Mesenchymal stem cell (in vitro differentiated cells and primary cell): ENCODE results near the gene KIF13A.

Source experiments
- DNase-seq: peaks from one replicate; pipeline ENCODE4 v3.0.0-alpha.2; 2013
- H2AFZ ChIP-seq: one replicate; pipeline ENCODE4 v1.6.1; 2013; ENCODE audit warnings: low read depth, mild to moderate bottlenecking, control low read depth, inconsistent platforms, low read length, moderate library complexity
- H2AK5ac ChIP-seq: 2 replicates; pipeline ENCODE4 v1.6.1; 2013; ENCODE audit warnings: low read length, moderate library complexity, mild to moderate bottlenecking, inconsistent platforms; ENCODE audit not compliant: severe bottlenecking
- H2BK120ac ChIP-seq: one replicate; pipeline ENCODE4 v1.6.1; 2013; ENCODE audit warnings: low read depth, mild to moderate bottlenecking, inconsistent platforms, low read length, moderate library complexity
- H2BK12ac ChIP-seq, 2 experiments: one replicate each; pipeline ENCODE4 v1.6.1; 2013; ENCODE audit warnings: inconsistent platforms in 2 of 2, low read length in 2 of 2, mild to moderate bottlenecking in 2 of 2, moderate library complexity in 2 of 2, control low read depth in 1 of 2
- H2BK15ac ChIP-seq: one replicate; pipeline ENCODE4 v1.6.1; 2013; ENCODE audit warnings: mild to moderate bottlenecking, low read depth, inconsistent platforms; ENCODE audit not compliant: poor library complexity, severe bottlenecking
- H2BK5ac ChIP-seq: 2 replicates; pipeline ENCODE4 v1.6.1; 2013; ENCODE audit warnings: low read depth, mild to moderate bottlenecking, low read length, control low read depth, inconsistent platforms; ENCODE audit not compliant: poor library complexity, severe bottlenecking
- H3K14ac ChIP-seq, 2 experiments: one replicate each; pipeline ENCODE4 v1.6.1; 2013; ENCODE audit warnings: inconsistent platforms in 2 of 2, low read length in 2 of 2, control low read depth in 1 of 2, mild to moderate bottlenecking in 1 of 2, moderate library complexity in 1 of 2
- H3K18ac ChIP-seq, 2 experiments: one replicate each; pipeline ENCODE4 v1.6.1; 2013; ENCODE audit warnings: inconsistent platforms in 2 of 2, low read length in 2 of 2, control low read depth in 1 of 2, low read depth in 1 of 2, mild to moderate bottlenecking in 1 of 2
- H3K23ac ChIP-seq, 2 experiments: one replicate each; pipeline ENCODE4 v1.6.1; 2013; ENCODE audit warnings: inconsistent platforms in 2 of 2, low read length in 2 of 2, mild to moderate bottlenecking in 2 of 2, moderate library complexity in 2 of 2, control low read depth in 1 of 2
- H3K27ac ChIP-seq: 2 replicates; pipeline ENCODE4 v1.5.1; 2013; ENCODE audit warnings: mild to moderate bottlenecking, moderate library complexity, low read length, control low read depth, inconsistent platforms; ENCODE audit not compliant: poor library complexity, severe bottlenecking
- H3K27me3 ChIP-seq, 2 experiments: 2 replicates each; pipeline versions ENCODE4 v1.6.1 to v1.7.0; 2013; ENCODE audit warnings: low read length in 2 of 2, mild to moderate bottlenecking in 2 of 2, moderate library complexity in 2 of 2, control low read depth in 1 of 2, inconsistent platforms in 1 of 2; ENCODE audit not compliant: control insufficient read depth in 1 of 2, insufficient read depth in 1 of 2
- H3K36me3 ChIP-seq, 2 experiments: 2 replicates each; pipeline versions ENCODE4 v1.6.1 to v1.7.0; 2013; ENCODE audit warnings: low read length in 2 of 2, control low read depth in 1 of 2, inconsistent platforms in 1 of 2, low read depth in 1 of 2, mild to moderate bottlenecking in 1 of 2; ENCODE audit not compliant: insufficient read depth in 2 of 2, control insufficient read depth in 1 of 2
- H3K4ac ChIP-seq, 2 experiments: one replicate each; pipeline ENCODE4 v1.6.1; 2013; ENCODE audit warnings: inconsistent platforms in 2 of 2, low read length in 2 of 2, mild to moderate bottlenecking in 2 of 2, moderate library complexity in 2 of 2, control low read depth in 1 of 2, low read depth in 1 of 2
- H3K4me1 ChIP-seq: 2 replicates; pipeline ENCODE4 v1.6.1; 2013; ENCODE audit warnings: low read depth, low read length, control low read depth; ENCODE audit not compliant: control insufficient read depth, insufficient read depth
- H3K4me2 ChIP-seq: 2 replicates; pipeline ENCODE4 v1.6.1; 2013; ENCODE audit warnings: low read length, mild to moderate bottlenecking, inconsistent platforms; ENCODE audit not compliant: poor library complexity, severe bottlenecking
- H3K4me3 ChIP-seq, 2 experiments: 2 replicates each; pipeline versions ENCODE4 v1.5.1 to v1.7.0; 2013; ENCODE audit warnings: low read length in 2 of 2, mild to moderate bottlenecking in 2 of 2, control low read depth in 1 of 2, low read depth in 1 of 2; ENCODE audit not compliant: insufficient read depth in 1 of 2
- H3K79me1 ChIP-seq: replicated peaks from 2 replicates; pipeline ENCODE4 v1.6.1; 2013; ENCODE audit warnings: mild to moderate bottlenecking, control low read depth, low read length, inconsistent platforms; ENCODE audit not compliant: poor library complexity, severe bottlenecking
- H3K9ac ChIP-seq: 2 replicates; pipeline ENCODE4 v1.7.0; 2013; ENCODE audit warnings: mild to moderate bottlenecking, low read length, moderate library complexity
- H3K9me3 ChIP-seq: 2 replicates; pipeline ENCODE4 v1.7.0; 2013; ENCODE audit warnings: mild to moderate bottlenecking, low read length; ENCODE audit not compliant: control insufficient read depth
- H4K8ac ChIP-seq: one replicate; pipeline ENCODE4 v1.6.1; 2013; ENCODE audit warnings: inconsistent platforms, mild to moderate bottlenecking, low read length, moderate library complexity
- H4K91ac ChIP-seq: one replicate; pipeline ENCODE4 v1.6.1; 2013; ENCODE audit warnings: mild to moderate bottlenecking, low read length, inconsistent platforms
- WGBS: methylation state at CpG from one replicate; pipeline ENCODE4 v1.1.7; 2013; ENCODE audit warnings: mixed read lengths; 5-methylcytosine and 5-hydroxymethylcytosine counted together

KIF13A gene

GRCh38 chr6:17728551-17729222 lies 258.7 kb downstream of the KIF13A start:
- H2BK12ac ChIP-seq: no peak overlapping the region
- H3K27ac ChIP-seq: no peak overlapping the region
- H3K9me3 ChIP-seq: no peaks in the 10 kb centered on the region
- no peak overlapping the region for H2BK15ac ChIP-seq
- H3K9ac ChIP-seq: no peak overlapping the region
- peaks cover 3% of the 10 kb centered on the region for H3K4me1 ChIP-seq
- no peak overlapping the region for H3K4me2 ChIP-seq
- H3K18ac ChIP-seq: no peak overlapping the region
- no peaks in the 10 kb centered on the region for H3K27me3 ChIP-seq
- H4K8ac ChIP-seq: no peak overlapping the region
- no peak overlapping the region for H3K23ac ChIP-seq
- WGBS: 97% methylated on average over 49 of the region's 49 CpGs
- no peak overlapping the region for H3K4me3 ChIP-seq
- no peak for DNase-seq
- H3K79me1 ChIP-seq: no peaks in the 10 kb centered on the region
- H3K36me3 ChIP-seq: no peaks in the 10 kb centered on the region
- no peak overlapping the region for H2BK120ac ChIP-seq
- no peak overlapping the region for H3K14ac ChIP-seq
- H2AK5ac ChIP-seq: no peak overlapping the region
- no peak overlapping the region for H4K91ac ChIP-seq
- no peak overlapping the region for H2BK5ac ChIP-seq
- no peak overlapping the region for H2AFZ ChIP-seq
- H3K4ac ChIP-seq: no peak overlapping the region

DNA sequence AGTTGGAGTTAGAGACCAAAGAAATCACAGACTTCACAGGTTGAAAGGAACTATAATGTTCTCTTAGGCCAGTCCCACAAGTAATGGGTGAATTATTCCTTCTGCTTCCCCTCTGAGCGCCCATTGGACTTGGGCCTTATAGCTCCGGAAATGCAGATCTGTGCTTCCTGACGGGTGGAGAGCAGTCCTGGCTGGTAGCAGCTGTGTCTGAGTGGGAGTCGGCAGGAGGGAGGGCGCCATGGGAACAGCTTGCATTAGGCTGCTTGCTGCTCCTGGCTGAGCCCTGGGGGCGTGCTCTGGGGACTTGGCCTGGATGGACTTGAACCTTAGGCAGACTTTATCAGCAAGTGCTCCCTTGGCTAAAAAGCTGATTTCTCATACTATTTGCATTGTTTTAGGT lies 262.4 kb downstream of the KIF13A start:
- H2AFZ ChIP-seq: peak overlapping the region; percentile 65
- H3K18ac ChIP-seq: peak overlapping the region in 1 of 2 experiments; percentile 73
- H2BK120ac ChIP-seq: no peak overlapping the region
- no peaks in the 10 kb centered on the region for H3K36me3 ChIP-seq
- H3K27ac ChIP-seq: no peak overlapping the region
- WGBS: 20% methylated on average over 5 of the region's 6 CpGs
- H3K9me3 ChIP-seq: no peaks in the 10 kb centered on the region
- H4K8ac ChIP-seq: peak overlapping the region; percentile 79
- peaks cover 3% of the 10 kb centered on the region for H3K4me1 ChIP-seq
- no peak overlapping the region for H2BK12ac ChIP-seq
- no peak overlapping the region for H2AK5ac ChIP-seq
- no peak overlapping the region for H2BK5ac ChIP-seq
- H2BK15ac ChIP-seq: no peak overlapping the region
- H3K14ac ChIP-seq: no peak overlapping the region
- H3K4me2 ChIP-seq: no peak overlapping the region
- peak overlapping the region in 1 of 2 experiments; percentile 2 for H3K4ac ChIP-seq
- H4K91ac ChIP-seq: peak overlapping the region; percentile 49
- H3K79me1 ChIP-seq: no peaks in the 10 kb centered on the region
- no peaks in the 10 kb centered on the region for H3K27me3 ChIP-seq
- no peak overlapping the region for H3K9ac ChIP-seq
- peak; percentile 54 for DNase-seq
- H3K4me3 ChIP-seq: no peak overlapping the region
- no peak overlapping the region for H3K23ac ChIP-seq

- no peak overlapping the region for H2AK5ac ChIP-seq
- no peak overlapping the region for H3K18ac ChIP-seq
- no peak overlapping the region for H3K9ac ChIP-seq
- no peak overlapping the region for H3K4me2 ChIP-seq
- no peaks in the 10 kb centered on the region for H3K9me3 ChIP-seq
- no peak overlapping the region for H2BK15ac ChIP-seq
- H3K36me3 ChIP-seq: no peaks in the 10 kb centered on the region
- no peak overlapping the region for H2AFZ ChIP-seq
- no peak for DNase-seq
- H3K23ac ChIP-seq: no peak overlapping the region
- H3K27me3 ChIP-seq: no peaks in the 10 kb centered on the region
- WGBS: 100% methylated on average over 2 of the region's 3 CpGs
- no peak overlapping the region for H3K14ac ChIP-seq
- H3K27ac ChIP-seq: no peak overlapping the region
- no peak overlapping the region for H2BK5ac ChIP-seq
- H2BK120ac ChIP-seq: no peak overlapping the region
- H2BK12ac ChIP-seq: no peak overlapping the region
- no peak overlapping the region for H4K8ac ChIP-seq
- no peak overlapping the region for H4K91ac ChIP-seq
- H3K4me1 ChIP-seq: peaks cover 3% of the 10 kb centered on the region
- no peaks in the 10 kb centered on the region for H3K79me1 ChIP-seq
- H3K4ac ChIP-seq: no peak overlapping the region
- H3K4me3 ChIP-seq: no peak overlapping the region
Measured at GRCh38 chr6:17724341-17724740, 263.1 kb downstream of the KIF13A start.

- DNase-seq: no peak
- Histone ChIP-seq H3K14ac (no peak overlapping the region), H3K4me1 (peaks cover 3% of the 10 kb centered on the region), H3K23ac (no peak overlapping the region), H2BK120ac (no peak overlapping the region), H2BK5ac (no peak overlapping the region), H2AK5ac (no peak overlapping the region), H3K4me2 (no peak overlapping the region), H3K36me3 (no peaks in the 10 kb centered on the region), H2BK12ac (no peak overlapping the region), H3K18ac (no peak overlapping the region), H3K79me1 (no peaks in the 10 kb centered on the region), H3K27ac (no peak overlapping the region), H3K9ac (no peak overlapping the region), H4K8ac (no peak overlapping the region), H3K4ac (no peak overlapping the region), H4K91ac (no peak overlapping the region), H2BK15ac (no peak overlapping the region), H3K9me3 (no peaks in the 10 kb centered on the region), H2AFZ (no peak overlapping the region), H3K4me3 (no peak overlapping the region), H3K27me3 (no peaks in the 10 kb centered on the region)
- 92% methylated on average over 3 of the region's 3 CpGs for WGBS
Measured at GRCh38 chr6:17721671-17722070, 265.8 kb downstream of the KIF13A start.
